T-helper 1 cell treated with Interleukin-12 subunit alpha and Interleukin-12 subunit beta and Interleukin-4 antibody, amounts not matched to agents 30 μg/mL and 1 μg/mL, for 36 hours (primary cell): ENCODE measurements around the gene EPS8L3.
A peak's percentile ranks its signal among the peaks of the same experiment; 100 is the strongest.

Source experiments
- H3K27ac Mint-ChIP-seq: one replicate; pipeline ENCODE4 v1.8.0; 2021; ENCODE audit warnings: mild to moderate bottlenecking, mixed read lengths
- H3K27me3 Mint-ChIP-seq: one replicate; pipeline ENCODE4 v1.8.0; 2021; ENCODE audit warnings: low read depth, mixed read lengths
- H3K36me3 Mint-ChIP-seq: one replicate; pipeline ENCODE4 v1.8.0; 2021; ENCODE audit warnings: low read depth, mixed read lengths
- H3K4me1 Mint-ChIP-seq: one replicate; pipeline ENCODE4 v1.8.0; 2021; ENCODE audit warnings: low read depth, mixed read lengths
- H3K4me3 Mint-ChIP-seq: one replicate; pipeline ENCODE4 v1.8.0; 2021; ENCODE audit warnings: mild to moderate bottlenecking, moderate library complexity, mixed read lengths
- H3K9me3 Mint-ChIP-seq: one replicate; pipeline ENCODE4 v1.8.0; 2021; ENCODE audit warnings: mixed read lengths

EPS8L3 gene

GRCh38 chr1:109777436-109777835, 13.7 kb upstream of the EPS8L3 start:
- peak overlapping the region; percentile 52 for H3K27ac Mint-ChIP-seq
- peaks cover 14% of the 10 kb centered on the region for H3K4me1 Mint-ChIP-seq
- H3K36me3 Mint-ChIP-seq: peaks cover 5% of the 10 kb centered on the region
- H3K4me3 Mint-ChIP-seq: no peak overlapping the region
- peaks cover 5% of the 10 kb centered on the region for H3K27me3 Mint-ChIP-seq
- peaks cover 13% of the 10 kb centered on the region for H3K9me3 Mint-ChIP-seq

GRCh38 chr1:109776911-109777310, 13.2 kb upstream of the EPS8L3 start:
- Mint-ChIP-seq H3K4me3 (no peak overlapping the region), H3K27ac (peak overlapping the region; percentile 74)

DNA sequence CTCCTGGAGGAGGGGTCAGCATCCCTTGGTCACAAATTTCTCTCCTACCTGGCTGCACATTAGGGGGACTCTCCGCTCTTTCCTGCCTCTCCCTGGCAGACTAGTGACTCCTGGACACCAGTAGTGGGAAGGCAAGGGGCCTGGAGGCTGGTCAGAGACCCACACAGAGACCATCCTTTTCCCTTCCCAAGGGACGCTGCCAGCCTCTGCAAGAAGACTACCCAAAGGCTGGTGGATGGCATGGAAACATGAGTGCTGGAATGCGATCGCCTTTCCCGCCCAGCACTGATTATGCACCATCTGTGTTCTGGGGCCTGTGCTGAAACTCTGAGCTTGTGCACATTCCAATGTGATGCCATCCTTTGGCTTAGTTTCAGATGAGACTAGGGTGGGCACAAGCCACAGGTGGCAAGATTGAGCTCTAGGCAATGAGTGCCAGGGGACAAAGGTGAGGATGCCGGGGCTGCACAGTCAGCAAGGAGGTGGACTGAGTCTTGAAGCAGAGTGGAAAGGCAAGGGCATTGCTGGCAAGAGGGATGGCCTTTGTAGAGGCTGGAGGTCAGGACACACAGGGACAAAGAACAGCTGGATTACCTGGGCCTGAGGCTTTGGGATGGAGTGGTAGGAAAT, 12.6 kb upstream of the EPS8L3 start:
- Mint-ChIP-seq H3K9me3 (peaks cover 8% of the 10 kb centered on the region), H3K4me3 (no peak overlapping the region), H3K27me3 (peaks cover 5% of the 10 kb centered on the region), H3K4me1 (peaks cover 16% of the 10 kb centered on the region), H3K27ac (no peak overlapping the region), H3K36me3 (peaks cover 5% of the 10 kb centered on the region)

More at GRCh38 chr1:109776911-109777310, 13.2 kb upstream of the EPS8L3 start:
- H3K9me3 Mint-ChIP-seq: peaks cover 13% of the 10 kb centered on the region
- peaks cover 5% of the 10 kb centered on the region for H3K27me3 Mint-ChIP-seq
- H3K36me3 Mint-ChIP-seq: peaks cover 5% of the 10 kb centered on the region
- H3K4me1 Mint-ChIP-seq: peaks cover 16% of the 10 kb centered on the region

GRCh38 chr1:109775398-109775797, 11.7 kb upstream of the EPS8L3 start:
- Mint-ChIP-seq H3K27me3 (peaks cover 5% of the 10 kb centered on the region), H3K9me3 (peaks cover under 1% of the 10 kb centered on the region), H3K4me3 (no peak overlapping the region), H3K4me1 (peaks cover 16% of the 10 kb centered on the region), H3K27ac (no peak overlapping the region), H3K36me3 (peaks cover 2% of the 10 kb centered on the region)

DNA sequence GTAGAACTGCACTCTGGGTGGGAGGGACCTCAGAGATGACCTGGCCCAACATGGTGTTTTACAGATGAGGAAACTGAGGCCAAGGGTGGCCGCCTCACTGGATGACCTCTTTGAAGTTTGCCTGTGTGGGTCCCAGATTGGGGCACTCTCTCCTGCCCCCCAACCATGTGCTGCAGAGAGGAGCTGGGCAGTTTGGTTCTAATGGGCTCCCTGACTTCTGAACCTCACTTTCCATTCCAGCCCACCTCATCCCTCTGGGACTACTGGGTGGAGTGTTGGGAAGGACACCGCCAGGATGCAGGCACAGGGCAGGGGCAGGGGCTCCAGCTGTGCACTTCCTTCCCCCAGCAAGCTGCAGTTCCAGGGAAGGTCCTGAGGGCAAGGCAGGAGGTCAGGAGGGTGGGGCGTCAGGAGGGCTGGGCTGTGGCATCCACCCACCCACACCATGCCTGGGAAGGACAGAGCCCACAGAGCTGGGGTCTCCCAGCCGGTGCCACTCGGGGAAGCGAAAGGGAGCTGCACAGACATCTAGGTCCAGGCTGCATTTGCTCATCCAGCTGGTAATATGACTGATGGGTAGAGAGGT, 10.3 kb upstream of the EPS8L3 start:
- no peak overlapping the region for H3K4me3 Mint-ChIP-seq
- no peak overlapping the region for H3K27ac Mint-ChIP-seq
- peaks cover 12% of the 10 kb centered on the region for H3K27me3 Mint-ChIP-seq
- no peaks in the 10 kb centered on the region for H3K36me3 Mint-ChIP-seq
- H3K4me1 Mint-ChIP-seq: peaks cover 16% of the 10 kb centered on the region
- no peaks in the 10 kb centered on the region for H3K9me3 Mint-ChIP-seq

DNA sequence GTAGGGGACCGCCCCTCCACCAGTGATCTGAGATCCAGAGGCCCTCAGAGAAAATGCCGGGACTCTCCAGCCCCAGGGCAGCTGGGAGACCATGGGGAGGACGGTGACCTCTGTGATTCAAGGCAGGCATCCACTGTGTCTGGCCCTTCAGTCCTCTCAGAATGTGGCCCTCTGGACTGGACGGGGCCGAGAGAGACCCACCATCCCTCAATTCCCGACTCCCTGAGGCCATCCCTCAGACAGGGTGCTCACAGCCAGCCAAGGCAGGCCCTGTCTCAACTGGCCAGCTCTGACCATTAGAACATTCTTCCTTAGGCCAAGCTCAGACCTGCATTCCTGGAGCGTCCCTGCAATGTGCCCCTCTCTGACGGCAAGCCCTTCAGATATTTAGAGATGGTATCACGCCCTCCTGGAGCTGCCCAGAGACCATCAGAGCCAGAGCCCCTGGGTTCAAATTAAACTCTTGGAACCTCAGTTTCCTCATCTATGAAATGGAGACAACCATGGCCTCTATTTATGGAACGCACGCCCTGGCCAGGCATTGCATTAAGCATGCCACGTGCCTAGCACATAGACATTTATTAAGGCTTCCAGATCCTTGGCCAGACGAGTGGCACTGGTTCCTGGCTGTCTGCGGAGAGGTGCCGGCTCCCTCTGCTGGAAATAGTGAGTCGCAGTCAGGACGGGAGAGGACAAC, 9.6 kb upstream of the EPS8L3 start:
- Mint-ChIP-seq H3K27me3 (peaks cover 12% of the 10 kb centered on the region), H3K27ac (no peak overlapping the region), H3K4me1 (peaks cover 16% of the 10 kb centered on the region)

GRCh38 chr1:109772658-109773202, 9.0 kb upstream of the EPS8L3 start:
- H3K4me3 Mint-ChIP-seq: no peak overlapping the region
- no peaks in the 10 kb centered on the region for H3K36me3 Mint-ChIP-seq
- peaks cover 12% of the 10 kb centered on the region for H3K27me3 Mint-ChIP-seq
- H3K4me1 Mint-ChIP-seq: peaks cover 16% of the 10 kb centered on the region
- no peak overlapping the region for H3K27ac Mint-ChIP-seq
- H3K9me3 Mint-ChIP-seq: no peaks in the 10 kb centered on the region

More for the DNA sequence above, 9.6 kb upstream of the EPS8L3 start:
- Mint-ChIP-seq H3K36me3 (no peaks in the 10 kb centered on the region), H3K9me3 (no peaks in the 10 kb centered on the region), H3K4me3 (no peak overlapping the region)

GRCh38 chr1:109771712-109772657, 8.3 kb upstream of the EPS8L3 start:
- peaks cover 12% of the 10 kb centered on the region for H3K27me3 Mint-ChIP-seq

GRCh38 chr1:109770331-109771095, 6.8 kb upstream of the EPS8L3 start:
- Mint-ChIP-seq H3K4me1 (peaks cover 7% of the 10 kb centered on the region), H3K27ac (no peak overlapping the region), H3K4me3 (no peak overlapping the region), H3K9me3 (no peaks in the 10 kb centered on the region), H3K36me3 (no peaks in the 10 kb centered on the region), H3K27me3 (peaks cover 10% of the 10 kb centered on the region)

More at GRCh38 chr1:109771712-109772657, 8.3 kb upstream of the EPS8L3 start:
- Mint-ChIP-seq H3K4me1 (peaks cover 11% of the 10 kb centered on the region), H3K27ac (no peak overlapping the region), H3K4me3 (no peak overlapping the region), H3K9me3 (no peaks in the 10 kb centered on the region), H3K36me3 (no peaks in the 10 kb centered on the region)

DNA sequence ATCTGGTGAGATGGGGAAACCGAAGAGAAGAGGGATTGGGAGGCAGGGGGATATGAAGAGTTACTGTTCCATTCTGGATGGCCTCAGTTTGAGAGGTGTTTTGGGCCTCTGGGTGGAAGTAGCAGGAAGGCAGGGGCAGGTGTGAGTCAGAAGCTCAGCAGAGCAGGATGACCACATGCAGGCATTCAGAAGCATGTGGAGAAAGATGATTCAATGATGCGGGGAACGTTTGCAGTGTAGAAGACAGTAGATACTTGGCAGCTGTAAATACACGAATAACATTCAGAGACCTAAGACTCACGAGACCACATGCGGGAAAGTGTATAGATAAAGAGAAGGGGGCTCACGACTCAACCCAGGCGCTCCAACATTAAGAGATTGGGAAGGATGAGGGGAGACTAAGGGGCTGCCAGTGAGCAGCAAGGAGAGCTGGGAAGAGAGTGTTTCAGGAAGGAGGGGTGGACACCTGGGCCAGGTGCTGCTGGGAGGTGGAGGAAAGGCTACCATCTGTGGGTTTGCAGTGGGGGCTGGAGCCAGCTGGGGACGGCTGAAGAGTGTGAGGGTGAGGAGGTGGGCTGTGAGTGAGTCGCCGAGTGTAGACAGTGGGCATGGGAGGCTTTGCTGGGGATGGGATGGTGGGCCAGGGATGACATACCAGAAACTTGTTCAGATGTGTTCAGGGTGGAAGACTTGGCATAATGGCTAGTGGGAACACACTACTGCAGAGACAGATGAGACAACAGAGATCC, 5.8 kb upstream of the EPS8L3 start:
- Mint-ChIP-seq H3K9me3 (no peaks in the 10 kb centered on the region), H3K27ac (no peak overlapping the region), H3K4me3 (no peak overlapping the region), H3K4me1 (peaks cover 7% of the 10 kb centered on the region), H3K36me3 (no peaks in the 10 kb centered on the region), H3K27me3 (peaks cover 7% of the 10 kb centered on the region)

DNA sequence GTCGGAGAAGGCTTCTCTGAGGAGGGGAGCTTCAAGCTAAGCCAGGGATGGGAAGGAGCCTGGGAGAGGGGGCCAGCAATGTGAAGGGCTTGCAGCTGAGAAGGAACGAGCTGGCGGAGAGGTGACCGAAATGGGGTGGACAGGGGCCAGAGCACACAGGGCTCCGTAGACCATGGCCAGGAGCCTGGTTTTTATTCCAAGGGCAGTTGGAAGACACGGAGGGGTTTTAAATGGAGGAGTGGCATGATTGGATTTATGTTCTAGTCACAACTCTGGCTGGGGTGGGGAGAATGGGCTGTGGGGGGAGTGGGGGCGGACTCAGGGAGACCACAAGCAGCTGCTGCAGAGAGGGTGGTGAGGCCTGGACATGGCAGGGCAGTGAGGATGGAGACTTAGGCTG, 5.1 kb upstream of the EPS8L3 start:
- no peak overlapping the region for H3K27ac Mint-ChIP-seq
- no peak overlapping the region for H3K4me3 Mint-ChIP-seq
- no peaks in the 10 kb centered on the region for H3K9me3 Mint-ChIP-seq
- peaks cover 6% of the 10 kb centered on the region for H3K4me1 Mint-ChIP-seq
- peaks cover 7% of the 10 kb centered on the region for H3K27me3 Mint-ChIP-seq
- no peaks in the 10 kb centered on the region for H3K36me3 Mint-ChIP-seq

DNA sequence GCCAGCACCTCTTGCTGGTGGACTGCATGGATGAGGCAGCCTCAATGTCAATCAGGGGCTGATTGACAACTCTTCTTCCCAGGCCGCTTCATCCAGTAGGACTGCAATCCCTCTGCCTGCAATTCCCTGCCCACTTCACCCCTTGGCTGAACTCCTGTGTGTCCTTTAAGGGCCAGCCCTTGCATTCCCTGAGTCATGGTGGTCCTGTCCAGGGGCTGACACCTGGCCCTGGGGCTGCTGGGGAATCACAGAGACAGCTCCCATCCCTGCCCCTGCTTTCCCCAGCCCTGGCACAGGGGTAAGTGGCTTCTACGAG, 4.6 kb upstream of the EPS8L3 start:
- Mint-ChIP-seq H3K4me3 (no peak overlapping the region), H3K27ac (no peak overlapping the region), H3K9me3 (no peaks in the 10 kb centered on the region), H3K36me3 (no peaks in the 10 kb centered on the region), H3K27me3 (peaks cover 7% of the 10 kb centered on the region), H3K4me1 (peaks cover 2% of the 10 kb centered on the region)

GRCh38 chr1:109767637-109768334, 4.1 kb upstream of the EPS8L3 start:
- no peaks in the 10 kb centered on the region for H3K36me3 Mint-ChIP-seq
- no peak overlapping the region for H3K4me3 Mint-ChIP-seq
- no peaks in the 10 kb centered on the region for H3K9me3 Mint-ChIP-seq
- peaks cover 7% of the 10 kb centered on the region for H3K27me3 Mint-ChIP-seq
- H3K4me1 Mint-ChIP-seq: peaks cover 2% of the 10 kb centered on the region
- no peak overlapping the region for H3K27ac Mint-ChIP-seq
